ENCODE results near the gene FNBP1.

The FNBP1 gene

DNA sequence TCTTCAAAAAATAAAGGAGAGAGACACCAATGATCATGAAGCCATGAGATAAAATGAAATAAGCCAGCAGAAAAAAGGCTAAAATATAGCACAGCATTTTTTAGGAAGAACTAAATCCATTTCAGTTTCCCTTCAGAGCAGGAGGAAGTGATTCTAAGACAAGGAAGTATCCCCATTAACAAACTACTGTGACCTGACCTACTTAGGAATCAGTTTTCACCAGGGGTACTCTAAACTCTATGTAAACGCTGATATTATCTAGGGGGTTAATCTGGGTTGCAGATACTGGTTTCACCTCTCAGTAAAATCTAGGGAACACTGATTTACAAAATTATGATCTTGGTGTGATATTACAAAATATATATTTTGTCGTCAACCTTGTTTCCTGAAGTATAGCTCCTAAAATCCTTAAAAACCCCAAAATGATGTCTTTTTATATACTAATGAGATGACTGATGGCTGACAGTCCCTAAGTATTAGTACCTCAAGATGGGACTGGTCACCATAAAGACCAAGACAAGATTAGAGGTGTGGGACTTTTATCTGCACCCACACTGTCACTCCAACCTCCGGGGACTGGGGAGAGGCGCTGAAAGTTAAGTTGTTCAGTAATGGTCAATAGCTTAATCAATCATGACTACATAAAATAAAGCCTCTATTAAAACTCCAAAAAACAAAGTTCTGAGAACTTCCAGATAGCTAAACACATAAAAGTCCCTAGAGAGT lies 2.9 kb upstream of the FNBP1 start:
- no peak for DNase-seq (ENCODE audit: low read depth)

DNA sequence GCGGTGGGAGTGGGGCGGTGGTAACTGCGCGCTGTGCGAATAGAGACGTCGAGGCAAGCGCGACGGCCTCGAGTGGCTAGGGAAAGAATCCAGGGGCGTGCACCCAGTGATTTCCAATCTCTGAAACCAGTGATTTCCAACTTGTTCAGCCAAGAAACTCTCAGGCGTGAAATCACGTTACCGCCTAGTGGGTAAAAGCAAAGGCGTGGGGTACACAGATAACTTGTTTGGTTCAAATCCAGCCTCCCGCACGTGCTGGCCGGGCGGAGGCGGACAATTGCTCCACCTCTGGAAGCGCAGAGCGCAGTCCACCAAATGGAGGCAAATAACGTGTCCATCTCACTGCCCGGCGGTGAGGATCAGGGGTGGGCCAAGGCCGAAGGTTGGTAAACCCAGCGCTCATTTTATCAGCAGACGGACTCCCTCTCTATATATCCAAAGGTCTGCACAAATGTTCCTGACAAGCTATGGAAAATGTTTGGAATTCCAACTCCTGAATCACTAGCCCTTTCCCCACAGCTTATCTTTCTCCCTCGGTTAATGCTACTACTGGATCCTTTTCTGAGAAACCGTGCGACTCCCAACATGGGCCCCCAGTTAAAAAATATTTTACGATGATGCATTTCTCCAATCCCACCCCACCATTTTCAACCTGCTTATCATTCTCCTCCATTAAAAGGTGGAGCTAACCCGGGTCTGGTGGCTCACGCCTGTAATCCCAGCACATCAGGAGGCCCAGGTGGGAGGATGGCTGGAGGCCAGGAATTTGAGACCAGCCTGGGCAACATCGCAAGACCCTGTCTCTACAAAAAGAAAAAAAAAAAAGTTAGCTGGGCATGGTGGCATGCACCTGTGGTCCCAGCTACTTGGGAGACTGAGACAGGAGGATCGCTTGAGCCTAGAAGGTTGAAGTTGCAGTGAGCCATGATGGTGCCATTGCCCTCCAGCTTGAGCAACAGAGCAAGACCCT lies 950 bp upstream of the FNBP1 start:
- DNase-seq (ENCODE audit: low read depth), result no peak

DNA sequence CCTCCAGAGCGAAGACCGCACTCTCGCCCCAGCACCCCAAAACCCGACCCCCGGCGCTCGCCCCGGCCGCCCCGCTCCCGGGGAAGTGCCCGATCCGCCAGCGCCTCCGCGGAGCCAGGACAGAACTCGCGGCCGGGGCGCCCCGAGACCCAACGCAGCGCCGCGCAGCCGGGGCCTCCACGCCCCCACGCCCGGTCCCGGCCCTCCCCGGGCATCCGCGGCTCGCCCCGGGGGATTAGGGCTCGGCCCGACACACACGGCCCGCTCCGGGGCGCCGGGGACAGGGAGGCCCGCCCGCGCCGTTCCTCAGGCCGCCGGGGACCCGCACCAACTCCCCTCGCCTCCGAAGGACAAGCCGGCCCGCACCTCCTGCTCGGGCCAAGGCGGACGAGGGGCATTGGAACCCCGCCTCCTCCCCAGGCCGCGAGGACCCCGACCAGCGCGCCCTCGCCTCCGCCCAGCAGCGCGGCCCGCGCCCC lies 544 bp downstream of the FNBP1 start:
- DNase-seq (ENCODE audit: low read depth), result no peak

DNA sequence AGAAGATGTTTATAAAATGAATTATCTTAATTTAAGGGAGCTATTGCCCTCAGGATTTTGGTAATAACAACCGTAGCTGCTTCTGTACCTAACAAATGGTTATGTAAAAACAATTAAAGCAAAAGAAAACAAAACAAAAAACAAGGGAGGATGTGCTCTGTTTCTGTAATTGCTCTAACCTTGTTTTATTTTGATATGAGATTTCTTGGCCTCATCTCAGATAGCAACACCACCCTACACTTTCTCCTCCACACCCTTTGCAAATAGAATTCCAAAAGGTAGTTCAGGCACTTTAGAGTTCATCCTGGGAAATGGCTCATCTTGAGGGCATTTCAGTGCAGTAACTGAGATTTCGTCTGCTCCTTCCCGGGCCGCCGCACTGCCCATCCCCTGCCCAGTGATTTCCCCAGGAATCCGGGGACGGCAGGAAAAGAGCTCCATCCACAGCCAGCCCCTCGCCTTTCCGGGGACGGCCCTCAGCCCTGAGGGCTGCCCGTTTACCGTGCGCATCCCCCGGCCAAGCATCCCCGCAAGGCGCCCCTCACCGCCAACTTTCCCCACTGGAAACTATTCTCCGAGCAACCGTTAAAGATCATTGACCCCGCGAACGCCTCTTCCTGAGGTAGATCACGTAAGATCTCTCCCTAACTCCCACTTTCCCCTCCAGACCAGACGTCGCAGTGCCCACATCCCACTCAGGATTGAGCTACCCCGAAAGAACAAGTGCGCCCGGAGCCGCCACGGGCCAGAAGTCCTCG lies 1.2 kb downstream of the FNBP1 start:
- DNase-seq (ENCODE audit: low read depth), result no peak

DNA sequence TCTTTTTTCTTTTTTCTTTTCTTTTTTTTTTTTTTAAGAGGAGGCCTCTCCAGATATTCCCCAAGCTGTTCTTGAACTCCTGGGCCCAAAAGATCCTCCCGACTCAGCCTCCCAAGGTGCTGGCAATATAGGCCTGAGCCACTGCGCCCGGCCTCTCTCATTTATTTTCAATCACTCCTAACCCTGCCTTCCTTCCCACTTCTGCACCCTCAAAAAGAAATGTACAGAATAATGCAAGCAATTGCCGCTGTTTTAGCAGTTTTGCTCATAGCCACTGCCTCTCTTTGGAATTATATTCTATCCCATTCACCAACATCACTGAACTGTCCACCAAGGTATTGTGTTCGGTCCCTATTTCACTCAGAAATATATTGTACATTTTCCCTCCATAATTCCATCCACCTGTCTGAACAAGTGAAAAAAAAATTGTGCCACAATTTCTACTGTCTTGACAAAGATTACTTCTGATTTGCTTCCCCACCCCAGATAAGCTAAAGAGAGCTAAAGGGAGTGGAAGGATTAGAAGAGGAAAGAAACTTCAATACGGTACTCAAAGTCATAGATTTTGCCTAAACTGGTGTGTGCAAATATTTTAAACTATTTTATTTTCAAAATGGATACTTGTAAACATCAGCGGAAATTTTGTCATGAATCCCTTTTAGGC lies 1.9 kb downstream of the FNBP1 start:
- no peak for DNase-seq (ENCODE audit: low read depth)

DNA sequence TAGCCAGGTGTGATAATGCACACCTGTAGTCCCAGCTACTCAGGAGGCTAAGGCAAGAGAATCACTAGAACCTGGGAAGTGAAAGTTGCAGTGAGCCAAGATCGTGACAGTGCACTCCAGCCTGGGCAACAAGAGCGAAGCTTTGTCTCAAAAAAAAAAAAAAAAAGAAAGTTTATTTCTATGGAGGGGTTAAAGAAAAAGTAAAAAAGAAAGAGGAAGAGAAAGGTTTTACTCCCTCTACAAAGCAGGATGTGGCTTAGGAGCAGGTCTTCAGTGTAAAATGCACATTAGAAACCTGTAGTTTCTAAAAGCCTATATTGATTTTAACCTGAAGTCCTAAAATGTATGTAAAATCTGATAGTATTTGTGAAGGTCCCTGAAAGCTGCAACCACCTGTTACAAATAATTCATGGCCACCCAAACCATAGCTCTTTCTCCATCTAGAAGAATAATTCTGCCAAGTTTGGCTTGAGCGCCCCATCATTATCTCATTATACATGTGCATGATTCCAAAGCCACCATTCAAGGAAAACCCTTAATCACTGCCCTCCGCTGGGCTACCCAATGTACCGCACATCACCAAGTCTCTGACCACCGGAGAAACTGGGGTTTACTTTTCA lies 3.4 kb downstream of the FNBP1 start:
- no peak for DNase-seq (ENCODE audit: low read depth)

DNA sequence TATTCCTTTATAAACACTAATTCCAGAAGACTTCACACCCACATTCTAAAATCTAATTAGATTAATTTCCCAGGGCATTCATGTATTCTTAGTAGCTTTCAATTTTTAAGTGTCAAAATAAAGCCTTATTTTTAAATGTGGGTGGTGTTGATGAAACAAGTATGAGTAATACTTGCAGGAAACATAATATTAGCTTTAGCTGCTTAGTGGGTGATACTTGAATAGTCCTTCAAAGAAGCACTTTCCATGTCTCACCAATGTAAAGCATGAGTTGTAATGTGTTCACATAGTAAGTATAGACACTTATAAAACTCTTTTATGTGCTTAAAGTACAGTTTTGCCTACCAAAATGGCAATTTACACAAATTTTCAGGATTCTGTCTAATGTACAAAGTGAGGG lies 6.9 kb downstream of the FNBP1 start:
- no peak for DNase-seq (ENCODE audit: low read depth)

DNA sequence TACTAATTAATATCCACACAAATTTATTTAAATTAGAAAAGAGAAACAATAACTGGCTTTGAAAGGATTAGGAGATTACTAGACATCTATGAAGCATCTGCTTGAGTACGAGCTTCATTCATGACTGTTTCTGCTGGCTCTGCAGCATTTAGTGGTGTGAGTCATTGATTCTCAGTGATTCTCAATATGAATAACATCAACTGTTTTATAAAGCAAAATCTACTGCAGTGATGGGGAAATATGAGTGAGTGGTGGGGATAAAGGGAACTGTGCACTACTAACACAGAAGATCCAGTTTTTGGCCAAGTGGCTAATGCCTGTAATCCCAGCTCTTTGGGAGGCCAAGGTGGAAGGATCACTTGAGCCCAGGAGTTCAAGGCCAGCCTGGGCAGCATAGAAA lies 8.4 kb downstream of the FNBP1 start:
- DNase-seq (ENCODE audit: low read depth), result no peak

DNA sequence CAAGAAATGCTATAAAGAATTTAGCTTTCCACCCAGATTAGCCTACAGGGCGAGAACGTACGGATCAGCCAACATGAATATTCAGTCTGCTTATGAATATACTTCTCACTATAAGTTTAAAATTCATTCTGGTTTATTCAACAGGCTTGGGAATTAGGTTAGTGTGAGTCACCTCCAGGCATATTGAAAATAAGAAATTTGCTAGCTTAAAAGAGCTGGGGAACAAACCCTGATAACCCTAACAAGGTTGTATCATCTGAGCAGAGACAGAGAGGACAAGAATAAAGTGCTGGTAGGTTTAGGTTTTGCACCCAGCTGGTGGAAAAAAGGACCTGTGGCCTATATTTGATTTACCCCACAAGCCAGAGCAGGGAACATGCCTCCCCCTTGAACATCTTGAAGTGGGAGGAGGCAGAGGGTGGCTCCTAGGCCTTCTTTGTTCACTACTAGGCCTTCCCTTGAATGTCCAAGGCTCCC lies 12.3 kb downstream of the FNBP1 start:
- no peak for DNase-seq (ENCODE audit: low read depth)

DNA sequence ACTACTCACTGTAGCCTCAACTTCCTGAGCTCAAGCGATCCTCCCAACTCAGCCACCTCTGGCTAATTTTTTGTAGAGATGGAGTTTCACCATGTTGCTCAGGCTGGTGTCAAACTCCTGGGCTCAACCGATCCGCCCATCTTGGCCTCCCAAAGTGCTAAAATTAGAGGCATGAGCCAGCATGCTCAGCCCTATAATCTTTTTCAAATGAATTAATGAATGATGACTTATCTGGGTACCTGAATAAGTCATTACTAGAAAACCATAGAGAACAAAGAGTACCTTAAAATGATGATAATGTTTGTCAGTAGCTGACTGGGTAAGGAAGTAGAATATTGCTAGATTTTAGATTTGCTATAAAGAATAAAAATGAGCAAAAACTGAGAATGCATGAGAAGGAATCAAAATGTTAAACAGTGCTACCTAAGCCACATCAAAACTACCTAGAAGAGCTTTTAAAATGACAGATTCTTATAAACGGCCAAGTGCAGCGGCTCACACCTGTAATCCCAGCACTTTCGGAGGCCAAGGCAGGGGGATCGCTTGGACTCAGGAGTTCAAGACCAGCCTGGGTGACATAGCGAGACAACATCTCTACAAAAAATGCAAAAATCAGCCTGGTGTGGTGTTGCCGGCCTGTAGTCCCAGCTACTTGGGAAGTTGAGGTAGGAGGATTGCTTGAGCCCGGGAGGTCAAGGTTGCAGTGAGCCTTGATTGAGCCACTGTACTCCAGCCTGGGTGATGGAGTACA lies 13.6 kb downstream of the FNBP1 start:
- DNase-seq (ENCODE audit: low read depth), result no peak

DNA sequence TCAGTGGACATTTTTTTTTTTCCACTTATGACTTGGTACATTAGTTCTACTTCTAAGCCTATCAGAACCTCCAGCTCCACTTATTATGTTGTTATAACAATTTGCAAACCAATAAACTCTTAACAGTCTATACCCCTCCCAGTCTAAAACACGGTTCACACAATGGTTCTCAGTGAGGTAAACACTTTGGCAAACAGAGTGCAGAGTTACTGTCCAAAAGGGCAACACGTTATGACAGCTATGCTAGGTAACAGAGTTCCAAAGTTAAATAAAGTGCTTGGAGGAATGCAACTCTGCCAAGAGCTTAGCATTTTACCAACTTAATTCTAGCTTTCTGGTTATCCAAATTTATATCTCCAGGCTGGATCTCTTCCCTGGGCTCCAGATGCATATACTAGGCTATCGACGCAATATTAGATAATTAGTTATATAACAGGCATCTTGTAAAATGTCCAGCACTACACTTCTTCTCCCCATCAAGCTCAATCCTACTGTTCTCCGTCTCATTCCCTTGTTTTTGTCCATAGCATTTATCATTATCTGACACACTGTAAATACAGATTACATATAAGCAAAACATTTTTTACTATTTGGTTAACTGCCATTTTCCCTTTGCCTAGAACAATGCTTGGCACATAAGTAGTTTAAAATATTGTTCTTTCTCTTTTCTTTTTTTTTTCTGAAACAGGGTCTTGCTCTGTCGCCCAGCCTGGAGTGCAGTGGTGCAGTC lies 14.3 kb downstream of the FNBP1 start:
- no peak for DNase-seq (ENCODE audit: low read depth)

DNA sequence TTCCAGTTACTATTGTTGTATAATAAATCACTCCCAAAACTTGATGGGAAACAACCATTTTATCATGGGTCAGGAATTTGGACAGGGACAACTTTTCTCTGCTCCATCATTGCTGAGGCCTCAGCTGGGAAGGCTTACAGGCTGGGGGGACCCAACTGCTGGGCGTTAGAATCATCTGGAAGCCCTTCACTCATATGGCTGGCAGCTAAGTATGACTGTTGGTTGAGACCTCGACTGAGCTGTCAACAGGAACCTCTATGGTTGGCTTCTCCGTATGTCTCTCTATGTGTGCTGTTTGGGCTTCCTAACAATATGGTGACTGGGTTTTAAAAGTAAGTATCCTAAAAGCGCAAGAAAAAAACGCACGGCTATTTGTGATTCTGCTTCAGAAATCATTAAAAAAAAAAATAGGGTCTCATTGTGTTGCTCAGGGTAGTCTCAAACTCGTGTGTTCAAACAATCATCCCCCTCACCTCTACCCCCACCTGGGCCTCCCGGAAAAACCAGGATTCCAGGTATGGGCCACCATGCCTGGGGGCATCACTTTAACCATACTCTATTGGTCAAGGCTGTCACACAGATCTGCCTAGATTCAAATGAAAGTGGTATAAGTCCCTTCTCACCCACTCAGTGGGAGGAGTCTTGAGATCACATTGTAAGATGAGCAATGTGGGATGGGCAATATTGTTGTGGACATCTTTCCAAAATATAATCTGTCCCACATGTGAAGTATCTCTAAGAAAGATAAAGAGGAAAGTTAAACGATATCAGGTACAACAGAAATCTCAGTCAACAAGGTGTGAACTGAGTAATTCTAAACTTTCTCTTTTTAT lies 15.2 kb downstream of the FNBP1 start:
- DNase-seq (ENCODE audit: low read depth), result no peak

DNA sequence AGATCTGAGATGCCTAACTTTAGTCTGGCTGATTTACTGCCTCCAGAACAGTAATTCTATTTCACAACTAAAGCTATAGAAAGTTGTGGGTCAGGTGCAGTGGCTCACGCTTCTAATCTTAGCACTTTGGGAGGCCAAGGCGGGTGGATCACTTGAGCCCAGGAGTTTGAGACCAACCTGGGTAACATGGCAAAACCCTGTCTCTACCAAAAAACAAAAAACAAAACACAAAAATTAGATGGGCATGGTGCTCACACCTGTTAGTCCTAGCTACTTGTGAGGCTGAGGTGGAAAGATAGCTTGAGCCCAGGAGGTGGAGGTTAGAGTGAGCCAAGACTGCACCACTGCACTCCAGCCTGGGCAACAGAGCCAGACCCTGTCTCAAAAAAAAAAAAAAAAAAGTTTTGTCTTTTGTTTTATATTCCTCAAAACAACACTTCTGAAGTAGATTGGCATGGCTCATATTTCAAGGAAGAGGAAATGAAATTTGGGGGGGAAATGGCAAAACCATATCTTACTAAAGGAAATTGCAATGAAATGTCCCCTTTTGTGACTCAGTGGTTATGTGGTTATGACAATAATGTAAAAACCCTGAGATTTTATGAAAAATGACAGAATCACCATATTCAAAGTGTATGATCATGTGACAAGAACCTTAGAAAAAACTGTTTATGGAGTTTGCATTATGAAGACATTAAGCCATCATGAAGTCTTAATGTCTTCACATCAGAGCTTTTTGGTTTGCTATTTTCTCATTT lies 16.2 kb downstream of the FNBP1 start:
- DNase-seq (ENCODE audit: low read depth), result no peak

DNA sequence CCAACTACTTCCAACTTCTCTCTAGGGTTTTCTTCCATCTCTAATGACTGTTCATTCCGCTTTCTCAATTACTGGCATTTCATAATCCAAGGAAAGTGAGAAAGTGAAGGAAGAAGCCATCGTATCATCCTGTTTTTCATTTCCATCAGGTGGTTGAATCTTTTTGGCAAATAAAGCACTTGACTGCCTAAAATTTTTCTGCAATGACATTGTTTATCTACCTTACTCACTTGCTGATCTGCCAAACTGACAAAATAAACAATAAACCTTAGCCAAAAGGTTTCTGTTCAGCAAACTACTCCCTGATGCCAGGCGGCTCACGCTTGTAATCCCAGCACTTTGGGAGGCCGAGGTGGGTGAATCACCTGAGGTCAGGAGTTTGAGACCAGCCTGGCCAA lies 18.4 kb downstream of the FNBP1 start:
- DNase-seq (ENCODE audit: low read depth), result no peak

DNA sequence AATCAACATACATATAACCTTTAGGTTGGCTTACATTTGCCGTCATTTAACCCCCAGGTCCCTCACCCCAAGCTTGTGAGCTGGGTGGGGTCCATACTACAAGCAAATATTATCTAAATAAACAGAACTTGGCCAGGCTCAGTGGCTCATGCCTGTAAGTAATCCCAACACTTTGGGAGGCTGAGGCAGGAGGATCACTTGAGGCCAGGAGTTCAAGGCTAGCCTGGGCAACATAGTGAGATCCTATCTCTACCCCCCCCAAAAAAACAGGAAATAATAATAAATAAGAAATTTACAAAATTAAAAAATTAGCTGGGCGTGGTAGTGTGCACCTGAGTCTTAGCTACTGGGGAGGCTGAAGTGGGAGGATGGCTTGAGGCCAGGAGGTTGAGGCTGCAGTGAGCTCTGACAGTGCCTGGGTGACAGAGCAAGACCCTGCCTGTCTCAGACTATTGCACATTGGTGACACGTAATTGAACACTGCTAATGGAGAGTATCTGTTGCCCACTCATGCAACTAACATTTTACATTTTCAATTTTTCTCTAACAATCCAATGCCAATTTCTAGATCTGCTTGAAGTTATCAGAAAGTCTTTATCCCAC lies 18.9 kb downstream of the FNBP1 start:
- no peak for DNase-seq (ENCODE audit: low read depth)

DNA sequence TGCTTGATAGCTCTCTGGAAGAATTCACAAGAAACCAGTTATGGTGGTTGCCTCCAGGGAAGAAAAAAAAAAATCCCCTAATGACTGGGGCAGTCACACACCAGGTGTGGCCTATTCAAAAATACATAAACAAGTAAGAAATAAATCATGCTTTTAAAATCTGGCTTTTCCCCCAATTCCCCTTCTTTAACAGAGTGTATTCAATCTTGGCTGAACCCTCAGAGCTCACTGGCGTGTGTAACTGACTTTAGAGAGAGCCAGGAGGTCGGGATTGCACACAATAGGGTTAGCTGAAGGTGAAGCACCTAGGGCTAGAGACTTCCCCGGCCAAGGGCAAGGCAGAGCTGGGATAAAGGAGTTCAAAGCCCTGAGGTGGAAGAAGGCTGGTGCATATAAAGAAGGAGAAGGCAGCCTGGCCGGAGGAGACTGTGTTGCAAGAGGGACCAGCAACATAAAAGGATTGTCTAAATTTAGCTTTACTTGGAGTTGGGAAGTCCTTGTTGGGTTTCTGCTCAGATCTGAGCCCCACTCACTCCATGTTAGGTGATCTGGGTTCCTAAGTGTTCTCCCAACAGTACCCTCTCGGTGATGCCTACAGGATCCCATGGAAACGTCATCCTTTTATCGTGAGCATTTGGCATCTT lies 19.7 kb downstream of the FNBP1 start:
- no peak for DNase-seq (ENCODE audit: low read depth)

DNA sequence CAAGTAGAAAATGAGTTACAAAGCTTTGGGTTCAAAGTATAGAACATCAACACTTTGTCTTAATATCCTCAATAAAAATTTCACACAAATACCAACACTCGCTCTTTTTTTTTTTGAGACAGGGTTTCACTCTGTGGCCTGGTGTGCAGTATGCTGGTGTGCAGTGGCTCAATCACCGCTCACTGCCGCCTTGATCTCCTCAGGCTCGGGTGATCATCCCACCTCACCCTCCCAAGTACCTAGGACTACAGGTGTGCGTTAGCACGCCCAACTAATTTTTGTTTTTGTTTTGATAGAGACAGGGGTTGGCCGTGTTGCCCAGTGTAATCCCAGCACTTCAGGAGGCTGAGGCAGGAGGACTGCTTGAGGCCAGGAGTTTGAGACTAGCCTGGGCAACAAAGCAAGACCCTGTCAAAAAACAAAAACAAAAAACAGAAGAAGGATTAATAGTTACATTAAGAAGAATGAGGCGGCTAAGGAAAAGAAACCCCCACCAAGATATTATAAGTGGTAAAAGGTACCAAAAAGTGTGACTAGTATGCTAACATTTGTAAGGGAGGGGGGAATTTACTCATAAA lies 20.3 kb downstream of the FNBP1 start:
- DNase-seq (ENCODE audit: low read depth), result no peak
